Thyroid gland (tissue), 4 donors: ENCODE results near the gene BLACAT1.
"Not testable (repeated sequence)": the region's sequence is repeated elsewhere in the genome, so short reads cannot be mapped to it uniquely, and the experiment has no call there.

Experiments
- CTCF ChIP-seq, 6 experiments: fragments of 200-600 bp in 3 of 6; fragments of 450-650 bp in 3 of 6; sonication (generic) in 3 of 6; IDR thresholded peaks; one replicate each; pipeline ENCODE4 v1.5.1; 2016 to 2019; ENCODE audit warnings: antibody characterized with exemption in 6 of 6, mild to moderate bottlenecking in 2 of 6, inconsistent platforms in 1 of 6, moderate library complexity in 1 of 6
- POLR2A ChIP-seq, 2 donors: fragments of 450-650 bp; IDR thresholded peaks; one replicate each; pipeline ENCODE4 v1.6.1; 2017; ENCODE audit warnings: antibody characterized with exemption in 2 of 2, mild to moderate bottlenecking in 2 of 2, moderate library complexity in 1 of 2

- not testable (repeated sequence) for TF ChIP-seq POLR2A, CTCF (IDR thresholded peaks at IDR 0.05)
These were observed 23.2 kb downstream of the BLACAT1 start for GRCh38 chr1:205432692-205433091.
